WTC11 (cell line): ENCODE results near the gene DLG5. TPM values are rescaled to one million over a fixed set of nuclear protein-coding genes. Genes with fewer than 3 reads are reported as not detected.

ENCODE experiments used
- ATAC-seq: fragments of 200-7000 bp; cut with Tn5 transposase; 2 replicates; pipeline ENCODE4 v1.10.0; 2021; ENCODE audit warnings: mild to moderate bottlenecking, moderate library complexity
- CTCF ChIA-PET: fragments of 300-600 bp; sonication (Branson Sonifier 250); formaldehyde crosslinking; loops from one replicate; lab custom pipeline; 2021; ENCODE audit warnings: antibody characterized with exemption; lab: Charles Lee
- POLR2A ChIA-PET: fragments of 350-600 bp; sonication (Branson Sonifier 250); formaldehyde crosslinking; loops from one replicate; lab custom pipeline; 2021; ENCODE audit warnings: antibody characterized with exemption; lab: Charles Lee
- DNase-seq: peaks from one replicate; pipeline ENCODE4 v3.0.0; 2021; ENCODE audit warnings: low spot score
- H3K27ac Mint-ChIP-seq: 2 replicates; pipeline ENCODE4 v1.8.0; 2021; ENCODE audit warnings: mixed read lengths
- H3K27me3 Mint-ChIP-seq: 2 replicates; pipeline ENCODE4 v1.8.0; 2021; ENCODE audit warnings: low read depth, mild to moderate bottlenecking, moderate library complexity, mixed read lengths
- H3K36me3 Mint-ChIP-seq: 2 replicates; pipeline ENCODE4 v1.8.0; 2021; ENCODE audit warnings: mixed read lengths
- H3K4me1 Mint-ChIP-seq: 2 replicates; pipeline ENCODE4 v1.8.0; 2022; ENCODE audit warnings: mixed read lengths
- H3K4me3 Mint-ChIP-seq: 2 replicates; pipeline ENCODE4 v1.8.0; 2021; ENCODE audit warnings: mild to moderate bottlenecking, moderate library complexity, mixed read lengths
- H3K9me3 Mint-ChIP-seq: 2 replicates; pipeline ENCODE4 v1.8.0; 2021; ENCODE audit warnings: mixed read lengths
- ATF2 ChIP-seq: sonication (generic); formaldehyde crosslinking; IDR thresholded peaks from 2 replicates; pipeline ENCODE4 v1.8.1; 2022; ENCODE audit warnings: low read depth, missing genetic modification reagents, borderline replicate concordance
- CREB1 ChIP-seq: sonication (generic); formaldehyde crosslinking; IDR thresholded peaks from 2 replicates; pipeline ENCODE4 v1.8.0; 2023; ENCODE audit warnings: mild to moderate bottlenecking, missing genetic modification reagents
- CREM ChIP-seq: sonication (generic); formaldehyde crosslinking; IDR thresholded peaks from 2 replicates; pipeline ENCODE4 v1.8.1; 2022; ENCODE audit warnings: mild to moderate bottlenecking, missing genetic modification reagents, moderate library complexity
- E2F1 ChIP-seq: sonication (generic); formaldehyde crosslinking; IDR thresholded peaks from 2 replicates; pipeline ENCODE4 v1.8.0; 2022; ENCODE audit warnings: mild to moderate bottlenecking, missing genetic modification reagents
- ETV6 ChIP-seq: sonication (generic); formaldehyde crosslinking; IDR thresholded peaks from 2 replicates; pipeline ENCODE4 v1.8.1; 2022; ENCODE audit warnings: mild to moderate bottlenecking, missing genetic modification reagents
- GRHL2 ChIP-seq: fragments of 250-450 bp; sonication (Bioruptor Pico); IDR thresholded peaks from 2 replicates; pipeline ENCODE4 v1.8.0; 2022; ENCODE audit warnings: mild to moderate bottlenecking, moderate library complexity; ENCODE audit not compliant: insufficient replicate concordance, severe bottlenecking
- GTF2I ChIP-seq: fragments of 250-450 bp; sonication (Bioruptor Pico); conservative IDR thresholded peaks from 2 replicates; pipeline ENCODE4 v1.4.0; 2021; ENCODE audit warnings: mild to moderate bottlenecking
- HMGA2 ChIP-seq: fragments of 250-450 bp; sonication (Bioruptor Pico); IDR thresholded peaks from 2 replicates; pipeline ENCODE4 v1.4.0; 2021; ENCODE audit warnings: mild to moderate bottlenecking, moderate library complexity
- HMGXB4 ChIP-seq: sonication (generic); formaldehyde crosslinking; IDR thresholded peaks from 2 replicates; pipeline ENCODE4 v1.8.1; 2023; ENCODE audit warnings: mild to moderate bottlenecking, moderate library complexity, missing genetic modification reagents
- JUN ChIP-seq: sonication (generic); formaldehyde crosslinking; IDR thresholded peaks from 2 replicates; pipeline ENCODE4 v1.8.0; 2023; ENCODE audit warnings: mild to moderate bottlenecking, missing genetic modification reagents
- KAT7 ChIP-seq: sonication (generic); formaldehyde crosslinking; IDR thresholded peaks from 2 replicates; pipeline ENCODE4 v1.8.1; 2023; ENCODE audit warnings: missing genetic modification reagents, mild to moderate bottlenecking, borderline replicate concordance
- MAX ChIP-seq: sonication (generic); formaldehyde crosslinking; IDR thresholded peaks from 2 replicates; pipeline ENCODE4 v1.8.0; 2022; ENCODE audit warnings: mild to moderate bottlenecking, missing genetic modification reagents
- MLX ChIP-seq: sonication (generic); formaldehyde crosslinking; IDR thresholded peaks from 2 replicates; pipeline ENCODE4 v1.8.1; 2023; ENCODE audit warnings: mild to moderate bottlenecking, missing genetic modification reagents, moderate library complexity
- MYBL2 ChIP-seq: sonication (generic); formaldehyde crosslinking; IDR thresholded peaks from 2 replicates; pipeline ENCODE4 v1.8.1; 2023; ENCODE audit warnings: mild to moderate bottlenecking, moderate library complexity, missing genetic modification reagents
- NR3C1 ChIP-seq: sonication (generic); formaldehyde crosslinking; conservative IDR thresholded peaks from 2 replicates; pipeline ENCODE4 v1.8.1; 2023; ENCODE audit warnings: low read depth, mild to moderate bottlenecking, missing genetic modification reagents
- OVOL2 ChIP-seq: fragments of 250-450 bp; sonication (Bioruptor Pico); IDR thresholded peaks from 2 replicates; pipeline ENCODE4 v1.9.0; 2021; ENCODE audit warnings: mild to moderate bottlenecking, borderline replicate concordance
- PRRX2 ChIP-seq: fragments of 250-450 bp; sonication (Bioruptor Pico); IDR thresholded peaks from 2 replicates; pipeline ENCODE4 v1.8.0; 2021; ENCODE audit warnings: mild to moderate bottlenecking
- RORB ChIP-seq: fragments of 250-450 bp; sonication (Bioruptor Pico); IDR thresholded peaks from 2 replicates; pipeline ENCODE4 v1.9.0; 2021; ENCODE audit warnings: mild to moderate bottlenecking
- SMAD4 ChIP-seq: sonication (generic); formaldehyde crosslinking; IDR thresholded peaks from 2 replicates; pipeline ENCODE4 v1.8.0; 2022; ENCODE audit warnings: mild to moderate bottlenecking, missing genetic modification reagents
- SP1 ChIP-seq: sonication (generic); formaldehyde crosslinking; conservative IDR thresholded peaks from 2 replicates; pipeline ENCODE4 v1.8.1; 2022; ENCODE audit warnings: missing genetic modification reagents
- TEAD1 ChIP-seq: sonication (generic); formaldehyde crosslinking; IDR thresholded peaks from 2 replicates; pipeline ENCODE4 v1.8.0; 2022; ENCODE audit warnings: mild to moderate bottlenecking, missing genetic modification reagents
- TP53 ChIP-seq: sonication (generic); formaldehyde crosslinking; IDR thresholded peaks from 2 replicates; pipeline ENCODE4 v1.8.1; 2023; ENCODE audit warnings: mild to moderate bottlenecking, missing genetic modification reagents
- USF2 ChIP-seq: sonication (generic); formaldehyde crosslinking; IDR thresholded peaks from 2 replicates; pipeline ENCODE4 v1.8.1; 2023; ENCODE audit warnings: mild to moderate bottlenecking, missing genetic modification reagents, moderate library complexity
- ZMAT4 ChIP-seq: fragments of 250-450 bp; sonication (Bioruptor Pico); IDR thresholded peaks from 2 replicates; pipeline ENCODE4 v1.9.0; 2021; ENCODE audit warnings: mild to moderate bottlenecking
- ZNF121 ChIP-seq: sonication (generic); formaldehyde crosslinking; IDR thresholded peaks from 2 replicates; pipeline ENCODE4 v1.8.0; 2023; ENCODE audit warnings: missing genetic modification reagents
- ZNF317 ChIP-seq: sonication (generic); formaldehyde crosslinking; IDR thresholded peaks from 2 replicates; pipeline ENCODE4 v1.8.1; 2023; ENCODE audit warnings: low read depth, mild to moderate bottlenecking, moderate library complexity, missing genetic modification reagents, borderline replicate concordance
- ZNF416 ChIP-seq: fragments of 250-450 bp; sonication (Bioruptor Pico); IDR thresholded peaks from 2 replicates; pipeline ENCODE4 v1.9.0; 2021; ENCODE audit warnings: mild to moderate bottlenecking, inconsistent platforms
- ZNF532 ChIP-seq: fragments of 250-450 bp; sonication (Bioruptor Pico); IDR thresholded peaks from 2 replicates; pipeline ENCODE4 v1.9.0; 2021; ENCODE audit warnings: mild to moderate bottlenecking, borderline replicate concordance
- total RNA-seq: library from RNA; stranded (reverse); gene quantifications from 3 replicates; pipeline ENCODE4 v1.2.3, GENCODE V29; 2021

DLG5 gene
- total RNA-seq, 1 experiment from 2014 or later = 65.5 TPM

GRCh38 chr10:77894058-77894457, 32.5 kb downstream of the DLG5 start:
- ChIA-PET POLR2A (interaction anchor here (0.6 kb wide), 1 partner anchor 42 kb away, joined by 3 read pairs; no protein-coding TSS in a partner anchor), CTCF (interaction anchor here (1.0 to 1.2 kb wide), 4 partner anchors 13 to 81 kb away, joined by 3 to 4 read pairs (median 4); no protein-coding TSS in a partner anchor)
- Mint-ChIP-seq H3K27ac (peak overlapping the region; percentile 91), H3K27me3 (no peaks in the 10 kb centered on the region), H3K36me3 (no peaks in the 10 kb centered on the region), H3K4me3 (no peak overlapping the region), H3K9me3 (no peaks in the 10 kb centered on the region), H3K4me1 (peaks cover 73% of the 10 kb centered on the region)
- DNase-seq (no peak), ATAC-seq (no peak)
- TF ChIP-seq CREM (CRISPR knock-in tag) = no peak
- no peak for TF ChIP-seq OVOL2 (CRISPR knock-in tag)
- TF ChIP-seq MLX (CRISPR knock-in tag) = no peak
- no peak for TF ChIP-seq ZNF532
- TF ChIP-seq SMAD4 (CRISPR knock-in tag) = no peak
- TF ChIP-seq MYBL2 (CRISPR knock-in tag) = no peak
- no peak for TF ChIP-seq KAT7 (CRISPR knock-in tag)
- TF ChIP-seq JUN (CRISPR knock-in tag) = no peak
- no peak for TF ChIP-seq CREB1 (CRISPR knock-in tag)
- TF ChIP-seq ZMAT4 (CRISPR knock-in tag) = no peak
- no peak for TF ChIP-seq HMGA2
- no peak for TF ChIP-seq TP53 (CRISPR knock-in tag)
- no peak for TF ChIP-seq GRHL2
- no peak for TF ChIP-seq HMGXB4 (CRISPR knock-in tag)
- TF ChIP-seq PRRX2 (CRISPR knock-in tag) = no peak
- no peak for TF ChIP-seq E2F1 (CRISPR knock-in tag)

- ATAC-seq (no peak), DNase-seq (no peak)
- no peaks in the 10 kb centered on the region for H3K36me3 Mint-ChIP-seq
- H3K9me3 Mint-ChIP-seq = no peaks in the 10 kb centered on the region
- ChIA-PET CTCF (interaction anchor here (1.1 to 7.8 kb wide), 4 partner anchors 13 to 81 kb away, joined by 3 to 129 read pairs (median 4); no protein-coding TSS in a partner anchor), POLR2A (no interaction called here)
- no peak overlapping the region for H3K4me3 Mint-ChIP-seq
- H3K4me1 Mint-ChIP-seq = peaks cover 73% of the 10 kb centered on the region
- peak overlapping the region; percentile 91 for H3K27ac Mint-ChIP-seq
- no peaks in the 10 kb centered on the region for H3K27me3 Mint-ChIP-seq
- TF ChIP-seq CREM (CRISPR knock-in tag) = no peak
- no peak for TF ChIP-seq ETV6 (CRISPR knock-in tag)
- TF ChIP-seq ATF2 (CRISPR knock-in tag) = no peak
- TF ChIP-seq ZNF317 (CRISPR knock-in tag) = no peak
- no peak for TF ChIP-seq ZNF416
- TF ChIP-seq NR3C1 (CRISPR knock-in tag) = no peak
- no peak for TF ChIP-seq USF2 (CRISPR knock-in tag)
- TF ChIP-seq ZNF121 = no peak
- TF ChIP-seq SP1 (CRISPR knock-in tag) = no peak
- no peak for TF ChIP-seq TEAD1 (CRISPR knock-in tag)
- TF ChIP-seq MAX (CRISPR knock-in tag) = no peak
- no peak for TF ChIP-seq RORB (CRISPR knock-in tag)
- no peak for TF ChIP-seq GTF2I (CRISPR knock-in tag)
Measured at GRCh38 chr10:77893386-77893785, 33.2 kb downstream of the DLG5 start.
